ES-I3 (cell line): ENCODE measurements around the gene LRRC8B.

Experiments
- H3K36me3 ChIP-seq: 2 replicates; pipeline ENCODE4 v1.6.1; 2013; ENCODE audit warnings: mild to moderate bottlenecking, low read length, control low read depth, moderate library complexity; ENCODE audit not compliant: insufficient read depth
- H3K4me1 ChIP-seq: 2 replicates; pipeline ENCODE4 v1.6.1; 2013; ENCODE audit warnings: mild to moderate bottlenecking, control low read depth, low read length; ENCODE audit not compliant: insufficient read depth
- H3K9ac ChIP-seq: 2 replicates; pipeline ENCODE4 v1.6.1; 2013; ENCODE audit warnings: low read depth, mild to moderate bottlenecking, low read length, moderate library complexity
- H3K9me3 ChIP-seq: 2 replicates; pipeline ENCODE4 v1.6.1; 2013; ENCODE audit warnings: mild to moderate bottlenecking, low read length, moderate library complexity; ENCODE audit not compliant: control insufficient read depth, insufficient read depth

LRRC8B gene

DNA sequence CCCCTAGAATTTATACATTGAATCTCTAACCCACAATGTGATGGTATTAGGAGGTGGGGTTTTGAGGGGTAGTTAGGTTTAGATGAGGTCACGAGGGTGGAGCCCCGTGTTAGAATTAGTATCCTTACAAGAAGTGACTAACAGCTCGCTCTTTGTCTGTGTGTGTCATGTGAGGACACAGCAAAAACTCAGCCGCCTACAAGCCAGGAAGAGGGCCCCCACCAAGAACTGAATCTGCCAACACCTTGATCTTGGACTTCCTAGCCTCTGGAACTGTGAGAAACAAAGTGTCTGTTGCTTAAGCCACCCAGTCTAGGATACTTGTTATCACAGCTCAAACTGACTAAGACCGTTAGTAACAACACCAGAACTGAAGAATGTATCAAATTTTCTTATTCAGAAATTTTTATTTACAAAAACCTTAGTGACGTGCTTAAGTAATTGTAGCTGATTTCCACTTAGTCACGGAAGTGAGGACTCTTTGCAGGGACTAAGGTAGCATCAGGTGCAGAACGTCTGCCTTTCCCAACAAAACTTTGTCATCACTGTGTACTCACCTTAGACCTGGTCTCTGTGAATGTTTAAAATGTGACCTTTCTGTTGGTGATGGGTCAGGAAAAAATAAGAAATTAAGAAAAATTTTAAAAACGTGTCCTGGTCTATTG, 83.8 kb downstream of the LRRC8B start:
- no peaks in the 10 kb centered on the region for H3K9me3 ChIP-seq
- no peaks in the 10 kb centered on the region for H3K36me3 ChIP-seq
- no peak overlapping the region for H3K9ac ChIP-seq
- H3K4me1 ChIP-seq, result no peaks in the 10 kb centered on the region; the same call in 1 of the 2 replicates

DNA sequence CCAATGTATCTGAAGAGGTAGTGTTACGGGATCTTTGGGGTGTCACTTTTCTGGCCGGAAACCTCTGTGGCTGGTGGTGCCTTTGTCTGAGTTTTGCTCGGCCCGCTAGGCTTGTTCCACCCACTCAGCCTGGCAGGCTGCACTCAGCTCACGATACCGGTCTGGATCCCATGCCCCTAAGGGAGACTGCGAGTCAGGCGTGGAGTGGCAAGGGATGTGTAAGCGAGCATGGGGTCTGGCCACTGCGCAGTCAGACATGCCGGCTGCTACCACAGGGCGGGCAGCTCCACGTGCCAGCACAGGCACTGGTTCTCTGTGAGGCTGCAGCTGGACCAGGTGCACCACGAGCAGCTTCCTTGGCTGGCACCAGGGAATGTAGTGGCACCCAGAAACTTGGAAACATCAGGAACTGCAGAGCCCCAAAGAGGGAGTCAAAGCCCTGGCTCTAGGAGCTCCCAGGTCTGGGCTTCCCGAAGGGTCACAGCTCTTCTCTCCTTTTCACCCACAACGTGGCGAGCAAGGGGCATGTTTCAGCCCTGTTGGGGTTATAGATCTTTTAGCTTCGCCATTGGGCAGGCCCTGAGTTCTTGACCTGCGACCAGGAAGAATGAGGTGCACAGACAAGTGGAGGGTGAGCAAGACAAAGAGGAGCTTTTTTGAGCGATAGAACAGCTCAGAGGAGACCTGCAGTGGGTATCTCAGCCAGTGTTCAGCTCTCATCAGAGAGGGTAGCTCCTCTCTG, 84.5 kb downstream of the LRRC8B start:
- no peaks in the 10 kb centered on the region; the same call in 1 of the 2 replicates for H3K4me1 ChIP-seq
- H3K36me3 ChIP-seq, result no peaks in the 10 kb centered on the region
- no peaks in the 10 kb centered on the region for H3K9me3 ChIP-seq
- no peak overlapping the region for H3K9ac ChIP-seq

DNA sequence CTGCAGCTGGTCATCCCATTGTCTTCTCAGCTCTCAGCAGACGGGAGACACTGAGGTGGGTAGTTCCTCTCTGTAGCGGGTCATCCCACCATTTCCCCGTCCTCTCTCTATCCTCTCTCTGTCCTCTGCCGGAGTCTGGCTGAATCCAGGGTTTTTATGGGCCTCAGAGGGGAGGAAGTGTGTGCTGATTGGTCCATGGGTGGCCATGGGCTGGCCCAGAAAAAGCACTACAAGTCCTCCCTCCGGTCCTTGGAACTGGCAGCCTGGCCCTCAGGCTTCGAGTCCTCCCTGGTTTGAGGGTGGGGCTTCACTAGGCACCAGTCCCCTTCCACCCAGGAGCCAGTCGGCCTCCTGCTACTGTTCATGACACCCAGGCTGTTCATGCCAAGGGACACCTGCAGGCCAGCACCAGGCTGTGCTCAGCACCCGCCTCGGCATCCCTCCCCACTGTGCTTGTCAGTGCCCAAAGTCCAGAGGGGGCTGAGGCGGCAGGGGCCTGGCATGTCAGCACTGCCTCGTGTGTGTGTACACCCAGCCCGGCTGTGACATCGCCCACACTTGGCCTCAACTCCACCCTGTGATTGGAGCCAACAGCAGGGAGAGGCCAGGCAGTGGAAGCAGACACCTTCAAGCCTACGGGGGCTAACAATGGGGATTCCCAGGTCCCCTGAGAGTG, 85.3 kb downstream of the LRRC8B start:
- Histone ChIP-seq H3K36me3 (no peaks in the 10 kb centered on the region), H3K4me1 (no peaks in the 10 kb centered on the region; the same call in 1 of the 2 replicates), H3K9me3 (no peaks in the 10 kb centered on the region), H3K9ac (no peak overlapping the region)

DNA sequence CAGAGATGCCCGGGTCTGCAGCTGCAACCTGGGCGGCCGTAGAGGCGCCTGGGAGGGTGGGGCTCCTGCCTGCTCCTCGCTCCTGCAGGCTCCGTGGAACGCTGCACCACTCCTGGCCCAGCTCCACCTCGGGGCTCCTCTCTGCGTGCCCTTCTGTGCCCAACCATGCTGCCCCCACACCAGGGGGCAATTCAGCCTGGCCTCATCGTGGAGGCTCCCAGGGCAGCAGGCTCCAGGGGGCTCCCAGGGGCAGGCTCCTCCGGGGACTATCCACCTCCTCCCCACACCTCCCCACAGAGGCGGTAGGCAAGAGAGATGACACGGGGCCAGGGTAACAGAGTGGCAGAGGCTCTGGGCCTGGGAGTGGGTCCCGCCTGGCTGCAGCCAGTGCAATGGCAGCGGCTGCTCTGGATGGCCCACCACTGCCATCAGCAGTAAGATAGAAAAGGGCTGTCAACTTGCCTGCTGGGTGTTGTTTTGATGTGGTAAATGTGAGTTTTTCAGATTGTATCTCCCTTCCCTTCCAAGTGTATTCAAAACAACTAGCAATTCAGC, 85.9 kb downstream of the LRRC8B start:
- Histone ChIP-seq H3K36me3 (no peaks in the 10 kb centered on the region), H3K4me1 (no peaks in the 10 kb centered on the region; the same call in 1 of the 2 replicates), H3K9ac (no peak overlapping the region), H3K9me3 (no peaks in the 10 kb centered on the region)

DNA sequence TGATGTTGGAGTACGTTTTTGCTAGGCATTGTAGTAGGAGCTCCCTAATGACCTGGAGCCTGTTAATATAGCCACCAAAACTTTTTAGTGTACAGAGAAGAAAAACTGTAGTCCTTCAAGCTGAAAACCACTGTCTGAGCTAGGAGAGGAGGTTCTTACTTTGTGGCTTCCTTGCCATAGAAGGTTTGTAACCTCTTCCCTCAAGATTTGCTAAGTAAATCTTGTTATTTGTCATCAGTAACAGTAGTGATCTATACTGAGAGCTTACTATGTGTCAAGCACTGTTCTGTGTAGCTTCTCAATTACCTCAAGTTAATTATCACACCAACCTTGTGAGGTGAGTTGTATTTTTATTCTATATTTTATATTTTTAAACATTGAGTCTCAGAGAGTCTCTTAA, 87.1 kb downstream of the LRRC8B start:
- no peaks in the 10 kb centered on the region for H3K36me3 ChIP-seq
- no peaks in the 10 kb centered on the region for H3K9me3 ChIP-seq
- no peak overlapping the region for H3K9ac ChIP-seq
- no peaks in the 10 kb centered on the region; the same call in 1 of the 2 replicates for H3K4me1 ChIP-seq

DNA sequence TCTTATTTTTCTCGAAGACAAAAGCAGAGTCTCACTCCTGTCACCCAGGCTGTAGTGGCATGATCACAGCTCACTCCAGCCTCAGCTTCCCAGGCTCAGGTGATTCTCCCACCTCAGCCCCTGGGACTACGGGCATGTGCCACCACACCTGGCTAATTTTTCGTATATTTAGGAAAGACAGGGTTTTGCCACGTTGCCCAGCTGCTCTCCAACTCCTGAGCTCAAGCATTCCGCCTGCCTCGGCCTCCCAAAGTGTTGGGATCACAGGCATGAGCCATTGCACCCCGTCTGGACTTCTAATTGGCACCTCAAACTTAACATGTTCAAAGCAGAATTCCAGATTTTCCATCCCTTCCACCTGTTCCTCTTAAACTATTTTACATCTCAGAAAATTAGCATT, 89.3 kb downstream of the LRRC8B start:
- no peaks in the 10 kb centered on the region for H3K36me3 ChIP-seq
- H3K9me3 ChIP-seq, result no peaks in the 10 kb centered on the region
- no peak overlapping the region for H3K9ac ChIP-seq
- no peaks in the 10 kb centered on the region for H3K4me1 ChIP-seq

DNA sequence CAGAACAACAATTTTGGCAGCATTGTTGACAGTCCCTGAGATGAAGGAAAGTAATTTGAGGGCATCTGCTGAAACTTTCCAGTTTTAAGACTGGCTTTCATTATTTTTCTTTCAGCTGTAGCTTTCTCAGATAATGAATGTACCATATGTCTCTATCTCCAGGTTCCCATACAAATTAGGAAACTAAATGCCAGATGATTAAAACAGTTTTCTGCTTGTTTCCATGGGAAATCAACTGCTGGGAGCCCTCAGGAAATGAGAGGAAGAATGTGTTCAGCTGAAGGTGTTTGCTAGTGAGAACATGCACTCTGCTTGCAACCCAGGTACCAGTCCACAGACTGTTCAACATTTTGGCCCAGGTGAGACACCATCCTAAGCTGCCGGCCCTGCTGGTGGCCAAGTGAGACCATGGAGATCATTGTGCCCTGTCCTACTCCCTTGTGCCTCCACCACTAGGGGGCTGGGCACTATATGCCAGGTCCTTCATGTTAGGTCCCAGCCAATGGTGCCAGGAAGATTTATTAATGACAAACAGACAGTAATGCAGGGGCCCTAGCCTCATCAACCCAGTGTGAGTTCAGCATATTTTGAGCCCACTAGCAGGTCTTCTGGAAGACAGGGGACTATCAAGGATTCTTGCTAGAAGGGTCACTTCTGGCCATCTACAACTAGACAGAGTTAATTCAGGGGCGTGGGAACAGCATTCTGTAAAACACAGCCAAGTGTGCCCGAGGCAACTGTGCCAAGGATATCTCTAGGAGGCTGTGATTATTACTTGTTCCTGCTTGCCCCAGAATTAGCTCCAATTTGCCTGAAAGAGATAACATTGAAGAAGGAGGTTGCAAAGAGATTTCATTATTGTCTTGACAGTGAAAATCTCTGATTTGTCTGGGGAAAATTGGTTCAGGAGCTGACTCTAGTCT, 91.3 kb downstream of the LRRC8B start:
- H3K9ac ChIP-seq, result no peak overlapping the region

DNA sequence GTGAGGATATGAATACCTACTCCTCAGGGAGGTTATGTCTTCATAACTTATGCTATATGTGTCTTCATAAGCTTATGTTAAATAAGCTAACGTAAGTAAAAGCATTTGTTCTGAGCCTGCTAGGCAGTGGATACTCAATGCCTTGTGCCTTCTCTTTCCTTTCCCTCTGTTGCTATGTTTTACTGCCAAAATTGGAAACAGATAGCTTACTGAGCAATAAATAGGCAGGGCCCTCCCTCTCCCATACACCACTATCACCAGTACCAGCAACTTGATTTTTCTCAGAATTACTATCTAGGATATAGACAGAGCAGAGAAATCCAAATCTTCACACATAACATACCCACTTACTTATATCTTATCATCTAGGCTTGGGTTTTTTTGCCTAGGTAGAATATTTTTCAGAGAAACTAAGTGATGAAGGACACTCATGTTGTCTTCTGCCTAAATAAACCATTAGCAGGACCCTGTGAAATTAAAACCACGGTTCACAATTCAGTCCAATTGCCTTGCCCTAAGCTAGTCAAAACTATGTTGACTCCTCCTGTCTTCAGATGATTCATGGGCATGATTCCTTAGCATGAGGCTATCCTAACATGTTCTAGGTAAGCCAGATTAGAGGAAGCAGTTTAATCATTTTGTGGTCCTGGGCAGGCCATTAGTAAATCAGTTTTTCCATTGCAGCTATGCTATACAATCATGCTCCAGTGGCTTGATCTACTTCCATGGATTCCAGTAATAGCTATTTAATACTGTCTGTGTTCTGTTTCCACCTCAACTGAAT, 92.4 kb downstream of the LRRC8B start:
- Histone ChIP-seq H3K9me3 (no peaks in the 10 kb centered on the region), H3K4me1 (no peaks in the 10 kb centered on the region), H3K9ac (no peak overlapping the region), H3K36me3 (no peaks in the 10 kb centered on the region)

More for the DNA sequence above, 91.3 kb downstream of the LRRC8B start:
- Histone ChIP-seq H3K4me1 (no peaks in the 10 kb centered on the region), H3K36me3 (no peaks in the 10 kb centered on the region), H3K9me3 (no peaks in the 10 kb centered on the region)

DNA sequence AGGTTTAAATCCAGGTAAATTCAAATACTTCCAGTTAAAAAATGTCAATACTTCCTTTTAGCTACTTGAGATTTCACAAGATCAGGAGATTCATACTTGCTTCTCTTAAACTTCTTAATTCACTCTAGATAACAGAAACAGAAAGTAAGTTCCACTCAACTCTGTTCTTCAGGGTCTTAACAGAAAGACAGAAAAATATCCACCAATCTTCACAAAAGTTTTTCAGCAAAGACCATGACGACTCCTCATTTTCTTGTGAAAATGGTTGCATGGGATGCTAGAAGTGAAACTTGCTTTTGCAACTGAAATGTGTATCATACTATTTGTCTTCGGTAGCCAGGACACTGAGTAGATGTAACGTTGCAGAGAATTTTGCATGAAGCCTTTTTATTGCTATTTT, 96.0 kb downstream of the LRRC8B start:
- no peak overlapping the region for H3K9ac ChIP-seq
- H3K36me3 ChIP-seq, result no peaks in the 10 kb centered on the region
- H3K4me1 ChIP-seq, result no peaks in the 10 kb centered on the region
- H3K9me3 ChIP-seq, result no peaks in the 10 kb centered on the region

DNA sequence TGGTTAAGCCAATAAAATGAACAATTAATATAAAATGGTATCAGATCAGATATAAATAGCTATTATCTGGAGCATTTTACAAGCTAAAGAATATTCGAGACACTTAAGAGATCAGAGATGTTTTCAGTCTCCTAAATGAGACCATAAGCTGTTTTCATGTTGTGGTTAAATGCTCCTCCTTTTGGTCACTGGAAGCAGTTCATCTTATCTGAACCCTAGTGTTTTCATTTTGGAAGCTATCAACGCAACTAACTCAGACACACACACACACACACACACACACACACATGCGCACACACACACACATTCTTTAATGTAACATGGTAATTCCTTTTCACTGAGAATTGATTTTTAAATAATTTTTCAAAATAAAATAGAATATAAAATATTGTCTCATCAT, 98.3 kb downstream of the LRRC8B start:
- no peak overlapping the region for H3K9ac ChIP-seq
- H3K9me3 ChIP-seq, result no peaks in the 10 kb centered on the region
- H3K4me1 ChIP-seq, result no peaks in the 10 kb centered on the region
- no peaks in the 10 kb centered on the region for H3K36me3 ChIP-seq

DNA sequence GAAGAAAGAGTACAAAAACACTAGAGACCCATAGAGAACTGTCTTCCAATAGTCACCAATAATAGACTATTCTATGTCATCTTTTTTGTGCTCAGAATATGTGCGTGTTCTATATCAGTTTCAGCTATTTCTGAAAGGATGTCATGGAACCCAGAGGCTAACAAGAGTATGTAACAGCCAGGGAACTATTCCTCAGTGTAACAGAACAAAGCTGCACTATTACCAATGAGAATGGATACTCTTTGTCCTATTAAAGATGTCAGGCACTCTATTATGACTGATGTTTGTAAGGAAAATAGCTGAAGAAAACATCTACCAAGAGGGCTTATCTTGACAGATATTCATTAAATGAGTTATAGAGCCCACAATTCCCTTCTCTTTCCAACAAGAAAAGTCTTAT, 99.7 kb downstream of the LRRC8B start:
- no peaks in the 10 kb centered on the region for H3K36me3 ChIP-seq
- no peaks in the 10 kb centered on the region for H3K9me3 ChIP-seq
- H3K9ac ChIP-seq, result no peak overlapping the region
- no peaks in the 10 kb centered on the region for H3K4me1 ChIP-seq

DNA sequence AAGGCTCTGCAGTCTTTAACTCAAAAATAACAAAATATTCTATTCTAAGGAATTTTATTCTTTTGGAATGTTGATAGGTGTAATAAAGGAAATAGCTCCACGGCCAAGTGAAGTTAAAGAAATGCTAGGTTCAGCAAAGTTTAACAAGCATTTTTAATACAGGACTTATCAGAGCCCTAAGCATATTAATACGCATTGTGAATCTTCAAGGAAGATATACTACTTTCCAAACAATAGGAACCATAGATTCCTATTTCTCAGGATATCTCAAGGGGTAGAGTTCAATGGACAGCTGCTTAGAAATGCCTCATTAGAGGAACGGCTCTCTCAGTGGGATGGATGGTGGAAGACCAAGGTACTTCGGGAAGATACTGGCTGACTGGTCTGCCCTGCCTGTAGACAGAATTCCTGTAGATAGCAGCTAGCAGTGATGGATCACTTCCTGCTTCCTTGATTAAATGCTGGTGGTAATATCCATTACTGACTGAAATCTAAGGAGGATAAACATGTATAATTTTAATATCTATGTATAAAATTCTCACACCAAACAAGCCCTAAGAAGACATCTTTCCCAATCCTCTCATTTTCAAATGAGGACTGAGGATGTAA, 100.2 kb downstream of the LRRC8B start:
- H3K9ac ChIP-seq, result no peak overlapping the region
- no peaks in the 10 kb centered on the region for H3K36me3 ChIP-seq
- H3K4me1 ChIP-seq, result no peaks in the 10 kb centered on the region
- no peaks in the 10 kb centered on the region for H3K9me3 ChIP-seq

DNA sequence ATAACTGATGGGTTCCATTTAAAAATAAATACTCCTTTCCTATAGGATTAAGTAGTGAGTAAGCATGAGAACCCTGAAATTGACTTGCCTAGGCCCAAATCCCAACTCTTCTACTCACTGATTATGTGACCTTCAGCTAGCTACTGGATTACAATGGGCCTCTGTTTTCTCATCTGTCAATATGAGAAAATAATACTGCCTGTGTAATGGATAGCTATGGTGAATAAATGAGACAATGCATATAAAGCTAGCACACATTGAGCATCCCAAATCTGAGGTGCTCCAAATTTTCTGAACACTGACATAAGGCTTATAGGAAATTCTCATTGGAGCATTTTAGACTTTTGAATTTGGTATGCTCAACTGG, 103.0 kb downstream of the LRRC8B start:
- Histone ChIP-seq H3K9me3 (no peaks in the 10 kb centered on the region), H3K9ac (no peak overlapping the region), H3K4me1 (peaks cover 5% of the 10 kb centered on the region), H3K36me3 (no peaks in the 10 kb centered on the region)
